Coronary artery (tissue), 2 donors: ENCODE results near the gene RASL11B.

Source experiments
- DNase-seq: peaks from one replicate; pipeline ENCODE4 v3.0.0-alpha.2; 2017; ENCODE audit warnings: low spot score
- H3K27ac ChIP-seq, 2 donors: fragments of 200-600 bp; sonication (generic); one replicate each; pipeline ENCODE4 v1.5.1; 2016 to 2019
- H3K4me3 ChIP-seq: fragments of 200-600 bp; sonication (generic); 2 replicates; pipeline ENCODE4 v1.5.1; 2016; ENCODE audit warnings: mild to moderate bottlenecking, moderate library complexity
- TF ChIP-seq, protein P1 (sequence below): fragments of 200-600 bp; sonication (generic); IDR thresholded peaks from one replicate; pipeline ENCODE4 v1.5.1; 2019; ENCODE audit warnings: antibody characterized with exemption

The RASL11B gene

DNA sequence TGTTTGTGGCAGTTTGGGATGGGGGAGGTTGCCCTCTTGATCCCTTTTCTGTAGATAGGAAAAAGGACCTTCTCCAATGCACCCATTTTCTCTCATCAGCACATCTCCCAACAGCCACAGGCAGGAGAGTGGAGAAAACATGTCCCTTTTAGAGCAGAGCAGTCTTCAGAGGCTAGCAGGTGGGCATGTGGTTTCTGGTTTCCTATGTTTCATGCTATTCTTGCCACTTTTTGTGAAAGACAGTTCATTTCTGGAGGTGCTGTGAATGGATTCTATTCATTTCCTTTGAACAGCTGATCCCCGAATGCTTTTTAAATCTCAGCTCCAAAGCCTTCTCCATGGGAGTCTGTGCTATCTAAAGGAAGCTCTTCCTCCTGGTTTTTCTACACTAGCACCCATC, 18.9 kb downstream of the RASL11B start:
- TF ChIP-seq, protein P1, sequence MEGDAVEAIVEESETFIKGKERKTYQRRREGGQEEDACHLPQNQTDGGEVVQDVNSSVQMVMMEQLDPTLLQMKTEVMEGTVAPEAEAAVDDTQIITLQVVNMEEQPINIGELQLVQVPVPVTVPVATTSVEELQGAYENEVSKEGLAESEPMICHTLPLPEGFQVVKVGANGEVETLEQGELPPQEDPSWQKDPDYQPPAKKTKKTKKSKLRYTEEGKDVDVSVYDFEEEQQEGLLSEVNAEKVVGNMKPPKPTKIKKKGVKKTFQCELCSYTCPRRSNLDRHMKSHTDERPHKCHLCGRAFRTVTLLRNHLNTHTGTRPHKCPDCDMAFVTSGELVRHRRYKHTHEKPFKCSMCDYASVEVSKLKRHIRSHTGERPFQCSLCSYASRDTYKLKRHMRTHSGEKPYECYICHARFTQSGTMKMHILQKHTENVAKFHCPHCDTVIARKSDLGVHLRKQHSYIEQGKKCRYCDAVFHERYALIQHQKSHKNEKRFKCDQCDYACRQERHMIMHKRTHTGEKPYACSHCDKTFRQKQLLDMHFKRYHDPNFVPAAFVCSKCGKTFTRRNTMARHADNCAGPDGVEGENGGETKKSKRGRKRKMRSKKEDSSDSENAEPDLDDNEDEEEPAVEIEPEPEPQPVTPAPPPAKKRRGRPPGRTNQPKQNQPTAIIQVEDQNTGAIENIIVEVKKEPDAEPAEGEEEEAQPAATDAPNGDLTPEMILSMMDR, result no peak
- Histone ChIP-seq H3K4me3 (no peak overlapping the region), H3K27ac (no peak overlapping the region)
- DNase-seq, result no peak

- TF ChIP-seq, protein P1, result no peak
- H3K4me3 ChIP-seq, result no peak overlapping the region
- H3K27ac ChIP-seq, result no peak overlapping the region
- no peak for DNase-seq
Measured at GRCh38 chr4:52883183-52883621, 21.1 kb downstream of the RASL11B start.

- no peak overlapping the region for H3K4me3 ChIP-seq
- no peak for DNase-seq
- H3K27ac ChIP-seq, result no peak overlapping the region
- TF ChIP-seq, protein P1, result no peak
Measured at GRCh38 chr4:52883707-52884669, 21.9 kb downstream of the RASL11B start.

- DNase-seq, result no peak
- H3K27ac ChIP-seq, result no peak overlapping the region
- no peak overlapping the region for H3K4me3 ChIP-seq
- TF ChIP-seq, protein P1, result no peak
Measured at GRCh38 chr4:52884994-52885393, 22.9 kb downstream of the RASL11B start.

DNA sequence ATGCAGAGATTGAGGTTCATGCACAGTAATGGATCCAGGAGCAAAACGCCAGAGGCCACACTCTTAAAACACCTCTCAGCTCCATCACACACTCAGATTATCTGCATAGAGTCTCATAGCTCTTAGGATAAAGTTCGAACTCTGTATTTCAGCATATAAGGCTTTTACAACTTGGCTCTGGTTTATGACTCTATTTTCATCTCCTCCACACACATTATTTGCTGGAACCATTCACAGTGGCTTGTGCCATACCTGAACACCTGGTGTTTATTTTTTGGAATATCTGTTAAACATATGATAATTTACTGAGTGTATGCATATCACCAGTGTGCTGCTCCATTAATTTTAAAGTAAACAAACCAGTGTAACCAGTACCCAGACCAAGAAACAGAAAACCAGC, 27.2 kb downstream of the RASL11B start:
- Histone ChIP-seq H3K4me3 (no peak overlapping the region), H3K27ac (no peak overlapping the region)
- no peak for DNase-seq
- TF ChIP-seq, protein P1, result no peak

DNA sequence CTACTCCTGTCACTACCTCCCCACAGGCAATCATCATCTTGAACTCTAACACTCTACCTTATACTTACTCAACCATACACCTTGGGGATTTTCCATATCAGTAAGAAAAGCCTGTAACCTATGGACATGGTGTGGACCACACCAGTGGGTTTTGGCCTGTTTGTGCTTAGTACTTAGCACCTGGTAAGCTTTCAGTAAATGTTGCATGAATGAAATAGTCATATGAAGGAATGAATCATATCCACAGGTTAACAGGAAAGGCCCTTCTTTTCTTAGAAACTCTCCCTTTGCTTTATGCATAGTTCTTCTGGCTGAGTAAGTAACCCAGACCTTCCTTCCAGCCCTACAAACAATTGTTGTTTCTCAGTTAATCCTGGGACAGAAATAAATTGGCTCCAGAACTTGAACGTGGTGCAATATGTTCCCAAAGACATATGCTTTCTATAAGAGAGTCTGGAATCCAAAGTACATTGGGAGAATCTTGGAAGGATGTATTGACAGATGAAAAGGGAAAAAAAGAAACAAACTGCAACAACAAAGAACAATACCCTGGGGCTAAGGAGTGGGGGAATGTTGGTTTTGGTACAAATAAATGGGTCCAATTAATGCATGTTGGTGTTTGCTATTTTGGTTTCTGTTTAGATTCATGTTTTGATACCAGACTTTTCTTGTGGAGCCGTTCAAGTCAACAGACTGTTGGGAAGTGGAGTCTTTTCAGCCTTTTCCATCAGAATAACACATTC, 27.8 kb downstream of the RASL11B start:
- TF ChIP-seq, protein P1, result no peak
- no peak overlapping the region for H3K4me3 ChIP-seq
- DNase-seq, result no peak
- no peak overlapping the region for H3K27ac ChIP-seq

GRCh38 chr4:52890521-52890791, 28.3 kb downstream of the RASL11B start:
- no peak overlapping the region for H3K27ac ChIP-seq
- DNase-seq, result no peak
- H3K4me3 ChIP-seq, result no peak overlapping the region
- TF ChIP-seq, protein P1, result no peak
